GM23338 (cell line): Measurements from ENCODE around the gene NEU1.

ENCODE experiments used
- CREB1 ChIP-seq: fragments of 250-450 bp; sonication (Bioruptor Pico); IDR thresholded peaks from 2 replicates; pipeline ENCODE4 v1.5.0; 2020; ENCODE audit warnings: low read depth, mild to moderate bottlenecking, moderate library complexity
- EZH2 ChIP-seq: fragments of 200-600 bp; sonication (generic); IDR thresholded peaks from one replicate; pipeline ENCODE4 v1.8.0; 2017; ENCODE audit warnings: antibody characterized with exemption, mild to moderate bottlenecking, low read depth; ENCODE audit not compliant: unreplicated experiment
- EZH2phosphoT487 ChIP-seq: fragments of 200-600 bp; sonication (generic); IDR thresholded peaks from one replicate; pipeline ENCODE4 v1.8.1; 2018; ENCODE audit warnings: antibody characterized with exemption; ENCODE audit not compliant: unreplicated experiment
- NANOG ChIP-seq: IDR thresholded peaks from 2 replicates; pipeline ENCODE4 v1.6.1; 2016; ENCODE audit warnings: antibody characterized with exemption, borderline replicate concordance
- POLR2AphosphoS5 ChIP-seq: IDR thresholded peaks from 2 replicates; pipeline ENCODE4 v1.6.1; 2016; ENCODE audit warnings: antibody characterized with exemption, low read depth
- TF ChIP-seq, protein P1 (sequence below), 2 experiments: fragments of 200-600 bp in 1 of 2; sonication (generic) in 1 of 2; conservative IDR thresholded peaks; 2 replicates each; pipeline versions ENCODE4 v1.5.1 to v1.6.1; 2016 to 2017; ENCODE audit warnings: antibody characterized with exemption in 2 of 2, low read depth in 2 of 2, mild to moderate bottlenecking in 2 of 2, moderate library complexity in 1 of 2
- TF ChIP-seq, protein P2 (sequence below): IDR thresholded peaks from one replicate; pipeline ENCODE4 v1.6.1; 2018; ENCODE audit warnings: antibody characterized with exemption; ENCODE audit not compliant: unreplicated experiment
- TF ChIP-seq, protein P3 (sequence below): fragments of 250-450 bp; sonication (Bioruptor Pico); IDR thresholded peaks from 2 replicates; pipeline ENCODE4 v1.5.0; 2020; ENCODE audit warnings: mild to moderate bottlenecking, moderate library complexity

DNA sequence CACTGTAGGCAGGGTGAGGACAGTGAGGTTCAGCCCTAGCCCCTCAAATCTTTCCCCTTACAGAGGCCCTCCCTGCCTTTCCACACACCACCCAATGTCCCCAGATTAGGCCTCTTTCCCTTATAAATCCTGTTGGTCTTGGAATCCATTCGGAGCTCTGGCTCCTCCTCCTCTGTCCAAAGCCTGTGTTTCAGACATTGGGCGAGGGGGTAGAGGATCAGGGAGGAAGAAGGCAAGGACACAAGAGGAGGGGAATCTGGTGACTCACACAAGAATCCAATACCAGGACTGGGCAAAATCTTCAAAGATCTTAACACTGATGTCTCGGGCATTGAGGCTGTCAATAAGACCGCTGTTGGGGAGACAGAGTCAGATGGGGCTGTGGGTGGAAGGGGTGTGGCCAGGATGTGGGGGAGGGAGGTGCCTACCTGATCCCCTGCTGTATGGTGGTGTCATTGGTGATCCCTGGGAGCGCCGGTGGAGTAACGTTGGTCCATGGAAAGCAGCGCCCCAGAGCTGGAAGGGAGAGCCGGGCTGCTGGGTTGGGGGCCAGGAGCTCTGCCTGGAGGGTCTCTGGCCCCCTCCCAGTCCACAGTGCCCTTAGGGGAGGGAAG lies 8.5 kb upstream of the NEU1 start:
- TF ChIP-seq EZH2phosphoT487 (no peak), EZH2 (no peak), POLR2AphosphoS5 (no peak), NANOG (no peak), CREB1 (CRISPR knock-in tag) (no peak)
- TF ChIP-seq, protein P1, sequence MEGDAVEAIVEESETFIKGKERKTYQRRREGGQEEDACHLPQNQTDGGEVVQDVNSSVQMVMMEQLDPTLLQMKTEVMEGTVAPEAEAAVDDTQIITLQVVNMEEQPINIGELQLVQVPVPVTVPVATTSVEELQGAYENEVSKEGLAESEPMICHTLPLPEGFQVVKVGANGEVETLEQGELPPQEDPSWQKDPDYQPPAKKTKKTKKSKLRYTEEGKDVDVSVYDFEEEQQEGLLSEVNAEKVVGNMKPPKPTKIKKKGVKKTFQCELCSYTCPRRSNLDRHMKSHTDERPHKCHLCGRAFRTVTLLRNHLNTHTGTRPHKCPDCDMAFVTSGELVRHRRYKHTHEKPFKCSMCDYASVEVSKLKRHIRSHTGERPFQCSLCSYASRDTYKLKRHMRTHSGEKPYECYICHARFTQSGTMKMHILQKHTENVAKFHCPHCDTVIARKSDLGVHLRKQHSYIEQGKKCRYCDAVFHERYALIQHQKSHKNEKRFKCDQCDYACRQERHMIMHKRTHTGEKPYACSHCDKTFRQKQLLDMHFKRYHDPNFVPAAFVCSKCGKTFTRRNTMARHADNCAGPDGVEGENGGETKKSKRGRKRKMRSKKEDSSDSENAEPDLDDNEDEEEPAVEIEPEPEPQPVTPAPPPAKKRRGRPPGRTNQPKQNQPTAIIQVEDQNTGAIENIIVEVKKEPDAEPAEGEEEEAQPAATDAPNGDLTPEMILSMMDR (conservative IDR thresholded peaks at IDR 0.05; ENCODE audit: low read depth in 2 of 2): no peak
- TF ChIP-seq, protein P2, sequence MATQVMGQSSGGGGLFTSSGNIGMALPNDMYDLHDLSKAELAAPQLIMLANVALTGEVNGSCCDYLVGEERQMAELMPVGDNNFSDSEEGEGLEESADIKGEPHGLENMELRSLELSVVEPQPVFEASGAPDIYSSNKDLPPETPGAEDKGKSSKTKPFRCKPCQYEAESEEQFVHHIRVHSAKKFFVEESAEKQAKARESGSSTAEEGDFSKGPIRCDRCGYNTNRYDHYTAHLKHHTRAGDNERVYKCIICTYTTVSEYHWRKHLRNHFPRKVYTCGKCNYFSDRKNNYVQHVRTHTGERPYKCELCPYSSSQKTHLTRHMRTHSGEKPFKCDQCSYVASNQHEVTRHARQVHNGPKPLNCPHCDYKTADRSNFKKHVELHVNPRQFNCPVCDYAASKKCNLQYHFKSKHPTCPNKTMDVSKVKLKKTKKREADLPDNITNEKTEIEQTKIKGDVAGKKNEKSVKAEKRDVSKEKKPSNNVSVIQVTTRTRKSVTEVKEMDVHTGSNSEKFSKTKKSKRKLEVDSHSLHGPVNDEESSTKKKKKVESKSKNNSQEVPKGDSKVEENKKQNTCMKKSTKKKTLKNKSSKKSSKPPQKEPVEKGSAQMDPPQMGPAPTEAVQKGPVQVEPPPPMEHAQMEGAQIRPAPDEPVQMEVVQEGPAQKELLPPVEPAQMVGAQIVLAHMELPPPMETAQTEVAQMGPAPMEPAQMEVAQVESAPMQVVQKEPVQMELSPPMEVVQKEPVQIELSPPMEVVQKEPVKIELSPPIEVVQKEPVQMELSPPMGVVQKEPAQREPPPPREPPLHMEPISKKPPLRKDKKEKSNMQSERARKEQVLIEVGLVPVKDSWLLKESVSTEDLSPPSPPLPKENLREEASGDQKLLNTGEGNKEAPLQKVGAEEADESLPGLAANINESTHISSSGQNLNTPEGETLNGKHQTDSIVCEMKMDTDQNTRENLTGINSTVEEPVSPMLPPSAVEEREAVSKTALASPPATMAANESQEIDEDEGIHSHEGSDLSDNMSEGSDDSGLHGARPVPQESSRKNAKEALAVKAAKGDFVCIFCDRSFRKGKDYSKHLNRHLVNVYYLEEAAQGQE: no peak
- TF ChIP-seq, protein P3, sequence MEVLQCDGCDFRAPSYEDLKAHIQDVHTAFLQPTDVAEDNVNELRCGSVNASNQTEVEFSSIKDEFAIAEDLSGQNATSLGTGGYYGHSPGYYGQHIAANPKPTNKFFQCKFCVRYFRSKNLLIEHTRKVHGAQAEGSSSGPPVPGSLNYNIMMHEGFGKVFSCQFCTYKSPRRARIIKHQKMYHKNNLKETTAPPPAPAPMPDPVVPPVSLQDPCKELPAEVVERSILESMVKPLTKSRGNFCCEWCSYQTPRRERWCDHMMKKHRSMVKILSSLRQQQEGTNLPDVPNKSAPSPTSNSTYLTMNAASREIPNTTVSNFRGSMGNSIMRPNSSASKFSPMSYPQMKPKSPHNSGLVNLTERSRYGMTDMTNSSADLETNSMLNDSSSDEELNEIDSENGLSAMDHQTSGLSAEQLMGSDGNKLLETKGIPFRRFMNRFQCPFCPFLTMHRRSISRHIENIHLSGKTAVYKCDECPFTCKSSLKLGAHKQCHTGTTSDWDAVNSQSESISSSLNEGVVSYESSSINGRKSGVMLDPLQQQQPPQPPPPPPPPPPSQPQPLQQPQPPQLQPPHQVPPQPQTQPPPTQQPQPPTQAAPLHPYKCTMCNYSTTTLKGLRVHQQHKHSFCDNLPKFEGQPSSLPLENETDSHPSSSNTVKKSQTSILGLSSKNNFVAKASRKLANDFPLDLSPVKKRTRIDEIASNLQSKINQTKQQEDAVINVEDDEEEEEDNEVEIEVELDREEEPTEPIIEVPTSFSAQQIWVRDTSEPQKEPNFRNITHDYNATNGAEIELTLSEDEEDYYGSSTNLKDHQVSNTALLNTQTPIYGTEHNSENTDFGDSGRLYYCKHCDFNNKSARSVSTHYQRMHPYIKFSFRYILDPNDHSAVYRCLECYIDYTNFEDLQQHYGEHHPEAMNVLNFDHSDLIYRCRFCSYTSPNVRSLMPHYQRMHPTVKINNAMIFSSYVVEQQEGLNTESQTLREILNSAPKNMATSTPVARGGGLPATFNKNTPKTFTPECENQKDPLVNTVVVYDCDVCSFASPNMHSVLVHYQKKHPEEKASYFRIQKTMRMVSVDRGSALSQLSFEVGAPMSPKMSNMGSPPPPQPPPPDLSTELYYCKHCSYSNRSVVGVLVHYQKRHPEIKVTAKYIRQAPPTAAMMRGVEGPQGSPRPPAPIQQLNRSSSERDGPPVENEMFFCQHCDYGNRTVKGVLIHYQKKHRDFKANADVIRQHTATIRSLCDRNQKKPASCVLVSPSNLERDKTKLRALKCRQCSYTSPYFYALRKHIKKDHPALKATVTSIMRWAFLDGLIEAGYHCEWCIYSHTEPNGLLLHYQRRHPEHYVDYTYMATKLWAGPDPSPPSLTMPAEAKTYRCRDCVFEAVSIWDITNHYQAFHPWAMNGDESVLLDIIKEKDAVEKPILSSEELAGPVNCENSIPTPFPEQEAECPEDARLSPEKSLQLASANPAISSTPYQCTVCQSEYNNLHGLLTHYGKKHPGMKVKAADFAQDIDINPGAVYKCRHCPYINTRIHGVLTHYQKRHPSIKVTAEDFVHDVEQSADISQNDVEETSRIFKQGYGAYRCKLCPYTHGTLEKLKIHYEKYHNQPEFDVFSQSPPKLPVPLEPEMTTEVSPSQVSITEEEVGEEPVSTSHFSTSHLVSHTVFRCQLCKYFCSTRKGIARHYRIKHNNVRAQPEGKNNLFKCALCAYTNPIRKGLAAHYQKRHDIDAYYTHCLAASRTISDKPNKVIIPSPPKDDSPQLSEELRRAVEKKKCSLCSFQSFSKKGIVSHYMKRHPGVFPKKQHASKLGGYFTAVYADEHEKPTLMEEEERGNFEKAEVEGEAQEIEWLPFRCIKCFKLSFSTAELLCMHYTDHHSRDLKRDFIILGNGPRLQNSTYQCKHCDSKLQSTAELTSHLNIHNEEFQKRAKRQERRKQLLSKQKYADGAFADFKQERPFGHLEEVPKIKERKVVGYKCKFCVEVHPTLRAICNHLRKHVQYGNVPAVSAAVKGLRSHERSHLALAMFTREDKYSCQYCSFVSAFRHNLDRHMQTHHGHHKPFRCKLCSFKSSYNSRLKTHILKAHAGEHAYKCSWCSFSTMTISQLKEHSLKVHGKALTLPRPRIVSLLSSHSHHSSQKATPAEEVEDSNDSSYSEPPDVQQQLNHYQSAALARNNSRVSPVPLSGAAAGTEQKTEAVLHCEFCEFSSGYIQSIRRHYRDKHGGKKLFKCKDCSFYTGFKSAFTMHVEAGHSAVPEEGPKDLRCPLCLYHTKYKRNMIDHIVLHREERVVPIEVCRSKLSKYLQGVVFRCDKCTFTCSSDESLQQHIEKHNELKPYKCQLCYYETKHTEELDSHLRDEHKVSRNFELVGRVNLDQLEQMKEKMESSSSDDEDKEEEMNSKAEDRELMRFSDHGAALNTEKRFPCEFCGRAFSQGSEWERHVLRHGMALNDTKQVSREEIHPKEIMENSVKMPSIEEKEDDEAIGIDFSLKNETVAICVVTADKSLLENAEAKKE (CRISPR knock-in tag): no peak
